Neural cell (in vitro differentiated cells): ENCODE data around the gene ACSM3.

Experiments
- CTCF ChIP-seq: fragments of 450-650 bp; IDR thresholded peaks from 2 replicates; pipeline ENCODE4 v1.5.1; 2014; ENCODE audit warnings: antibody characterized with exemption, mild to moderate bottlenecking, moderate library complexity; ENCODE audit not compliant: poor library complexity, severe bottlenecking
- EP300 ChIP-seq: fragments of 450-650 bp; conservative IDR thresholded peaks from 2 replicates; pipeline ENCODE4 v1.6.1; 2014; ENCODE audit warnings: antibody characterized with exemption, mild to moderate bottlenecking, moderate library complexity; ENCODE audit not compliant: poor library complexity, severe bottlenecking
- EZH2 ChIP-seq: fragments of 200-600, 300-800 bp; shearing (Covaris generic), sonication (generic); IDR thresholded peaks from 2 replicates; pipeline ENCODE4 v1.6.1; 2014; ENCODE audit warnings: antibody characterized with exemption, low read length, borderline replicate concordance, mild to moderate bottlenecking; ENCODE audit not compliant: insufficient read depth, poor library complexity, severe bottlenecking
- SMC3 ChIP-seq: fragments of 450-650 bp; conservative IDR thresholded peaks from 2 replicates; pipeline ENCODE4 v1.6.1; 2014; ENCODE audit warnings: antibody characterized with exemption, mild to moderate bottlenecking, moderate library complexity; ENCODE audit not compliant: poor library complexity

GRCh38 chr16:20740007-20740883 lies 23.6 kb upstream of the ACSM3 start:
- TF ChIP-seq CTCF, result no peak
- TF ChIP-seq EP300, result no peak
- TF ChIP-seq SMC3, result no peak
- TF ChIP-seq EZH2, result no peak
